Fibroblast of lung (primary cell): Measurements from ENCODE around the gene COL16A1. TPM values are rescaled to one million over a fixed set of nuclear protein-coding genes. Genes with fewer than 3 reads are reported as not detected.

Experiments used
- DNase-seq, 2 donors: peaks; one replicate each; pipeline versions ENCODE4 v3.0.0 to v3.0.0-alpha.2; 2010; ENCODE audit warnings: low read depth in 2 of 2
- H2AFZ ChIP-seq: 2 replicates; pipeline ENCODE4 v1.5.1; 2012; ENCODE audit warnings: low read length, control low read depth, inconsistent platforms
- H3K27ac ChIP-seq: 2 replicates; pipeline ENCODE4 v1.5.1; 2011; ENCODE audit warnings: low read length, control low read depth; ENCODE audit not compliant: insufficient read depth
- H3K27me3 ChIP-seq: 2 replicates; pipeline ENCODE4 v1.5.1; 2011; ENCODE audit warnings: mild to moderate bottlenecking, low read length; ENCODE audit not compliant: control insufficient read depth, insufficient read depth
- H3K36me3 ChIP-seq: 2 replicates; pipeline ENCODE4 v1.5.1; 2011; ENCODE audit warnings: low read length; ENCODE audit not compliant: control insufficient read depth, insufficient read depth
- H3K4me1 ChIP-seq: 2 replicates; pipeline ENCODE4 v1.5.1; 2011; ENCODE audit warnings: low read length; ENCODE audit not compliant: control insufficient read depth, insufficient read depth; ENCODE audit errors: extremely low read depth
- H3K4me2 ChIP-seq: 2 replicates; pipeline ENCODE4 v1.5.1; 2011; ENCODE audit warnings: low read length, control low read depth; ENCODE audit not compliant: insufficient read depth; ENCODE audit errors: extremely low read depth
- H3K4me3 ChIP-seq, 4 experiments: fragments of 200-600 bp in 1 of 4; sonication (generic) in 1 of 4; replicated peaks in 1 of 4; 2 replicates each; pipeline ENCODE4 v1.5.1; 2011 to 2016; ENCODE audit warnings: low read length in 4 of 4, low read depth in 3 of 4, mild to moderate bottlenecking in 3 of 4, control low read depth in 2 of 4, inconsistent platforms in 1 of 4, mixed read lengths in 1 of 4; ENCODE audit not compliant: insufficient read depth in 1 of 4; ENCODE audit errors: control extremely low read depth in 1 of 4
- H3K79me2 ChIP-seq: 2 replicates; pipeline ENCODE4 v1.5.1; 2012; ENCODE audit warnings: mild to moderate bottlenecking, low read length, inconsistent platforms; ENCODE audit not compliant: control insufficient read depth, insufficient read depth
- H3K9ac ChIP-seq: 2 replicates; pipeline ENCODE4 v1.5.1; 2011; ENCODE audit warnings: mild to moderate bottlenecking, low read length, control low read depth; ENCODE audit not compliant: insufficient read depth
- H3K9me3 ChIP-seq: 2 replicates; pipeline ENCODE4 v1.5.1; 2012; ENCODE audit warnings: low read depth, low read length; ENCODE audit not compliant: control insufficient read depth, insufficient read depth
- H4K20me1 ChIP-seq: 2 replicates; pipeline ENCODE4 v1.5.1; 2011; ENCODE audit warnings: low read length; ENCODE audit not compliant: control insufficient read depth, insufficient read depth; ENCODE audit errors: extremely low read depth
- EZH2 ChIP-seq: IDR thresholded peaks from 2 replicates; pipeline ENCODE4 v1.5.1; 2012; ENCODE audit warnings: low read length, control low read depth, mild to moderate bottlenecking; ENCODE audit errors: missing control alignments
- polyA plus RNA-seq, 2 donors: library from polyadenylated mRNA; depleted of rRNA in 1 of 2; stranded (reverse) in 1 of 2; unstranded in 1 of 2; fragments of >200 nt; gene quantifications; 2 replicates each; pipeline ENCODE4 v1.2.1, GENCODE V29; 2011 to 2012; ENCODE audit warnings: missing spikeins in 1 of 2
- total RNA-seq: library from RNA; depleted of rRNA; stranded (reverse); fragments of >200 nt; gene quantifications from 2 replicates; pipeline ENCODE4 v1.2.1, GENCODE V29; 2014
- TF ChIP-seq, protein P1 (sequence below), 2 donors: IDR thresholded peaks in 1 of 2; conservative IDR thresholded peaks in 1 of 2; 1 replicate in 1 of 2; 2 replicates in 1 of 2; pipeline ENCODE4 v1.5.1; 2011 to 2012; ENCODE audit warnings: low read length in 2 of 2, control low read depth in 1 of 2, inconsistent platforms in 1 of 2, low read depth in 1 of 2, mild to moderate bottlenecking in 1 of 2

Gene COL16A1
- total and polyA plus RNA-seq, 2 donors (not counting 1 experiment from before 2014, with no cell fraction given) = 20.9 to 80.3 TPM

DNA sequence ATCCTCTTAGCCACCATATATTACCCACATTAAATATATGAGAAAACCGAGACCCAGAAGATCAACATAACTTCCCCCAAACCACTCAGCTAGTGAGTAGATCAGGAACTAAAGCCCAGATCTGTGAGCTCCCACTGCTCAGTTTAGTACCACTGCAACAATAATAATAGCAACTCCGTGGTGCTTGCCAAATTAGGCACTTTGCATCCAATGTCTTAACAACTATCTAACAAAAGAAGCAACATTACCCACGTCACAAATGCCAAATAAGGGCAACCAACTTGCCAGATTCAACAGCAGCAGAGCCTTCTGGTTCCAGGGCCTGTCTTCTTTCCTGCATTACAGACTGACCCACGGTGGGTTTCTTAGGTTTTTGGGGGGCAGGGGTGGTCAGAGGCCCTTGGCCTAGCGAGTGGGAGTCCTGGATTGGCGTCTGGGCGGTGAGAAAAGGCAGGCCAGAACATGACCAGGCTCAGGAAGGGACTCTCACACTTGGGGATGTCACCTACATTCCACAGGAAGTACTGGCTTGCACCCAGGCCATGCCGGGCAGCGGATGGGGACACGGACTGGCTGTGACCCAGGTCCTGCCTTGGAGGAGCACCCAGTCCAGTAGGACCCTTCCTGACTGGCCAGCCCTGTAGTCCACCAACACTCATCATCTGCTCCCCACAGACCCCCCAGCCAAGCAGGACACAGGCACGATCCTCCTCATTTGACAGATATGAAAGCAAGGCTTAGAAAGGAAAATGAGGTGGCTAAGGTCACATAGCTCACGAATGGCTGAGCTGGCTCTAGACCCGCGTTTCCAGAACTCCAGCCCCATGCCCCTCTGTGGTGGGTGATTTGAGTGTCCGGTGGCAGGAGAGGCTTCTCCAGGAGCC is 81.7 kb downstream of the COL16A1 start:
- H2AFZ ChIP-seq = no peak overlapping the region
- no peak overlapping the region for H3K9ac ChIP-seq
- TF ChIP-seq, protein P1, sequence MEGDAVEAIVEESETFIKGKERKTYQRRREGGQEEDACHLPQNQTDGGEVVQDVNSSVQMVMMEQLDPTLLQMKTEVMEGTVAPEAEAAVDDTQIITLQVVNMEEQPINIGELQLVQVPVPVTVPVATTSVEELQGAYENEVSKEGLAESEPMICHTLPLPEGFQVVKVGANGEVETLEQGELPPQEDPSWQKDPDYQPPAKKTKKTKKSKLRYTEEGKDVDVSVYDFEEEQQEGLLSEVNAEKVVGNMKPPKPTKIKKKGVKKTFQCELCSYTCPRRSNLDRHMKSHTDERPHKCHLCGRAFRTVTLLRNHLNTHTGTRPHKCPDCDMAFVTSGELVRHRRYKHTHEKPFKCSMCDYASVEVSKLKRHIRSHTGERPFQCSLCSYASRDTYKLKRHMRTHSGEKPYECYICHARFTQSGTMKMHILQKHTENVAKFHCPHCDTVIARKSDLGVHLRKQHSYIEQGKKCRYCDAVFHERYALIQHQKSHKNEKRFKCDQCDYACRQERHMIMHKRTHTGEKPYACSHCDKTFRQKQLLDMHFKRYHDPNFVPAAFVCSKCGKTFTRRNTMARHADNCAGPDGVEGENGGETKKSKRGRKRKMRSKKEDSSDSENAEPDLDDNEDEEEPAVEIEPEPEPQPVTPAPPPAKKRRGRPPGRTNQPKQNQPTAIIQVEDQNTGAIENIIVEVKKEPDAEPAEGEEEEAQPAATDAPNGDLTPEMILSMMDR (conservative IDR thresholded peaks at IDR 0.05 in 1 of 2, IDR thresholded peaks at IDR 0.05 in 1 of 2; ENCODE audit: low read depth in 1 of 2, low read length in 2 of 2) = no peak
- no peak for TF ChIP-seq EZH2
- peaks cover 12% of the 10 kb centered on the region for H3K4me1 ChIP-seq
- no peaks in the 10 kb centered on the region for H3K79me2 ChIP-seq
- H3K27ac ChIP-seq = no peak overlapping the region
- H3K9me3 ChIP-seq = no peaks in the 10 kb centered on the region
- DNase-seq = no peak
- no peaks in the 10 kb centered on the region for H3K36me3 ChIP-seq
- no peak overlapping the region for H3K4me2 ChIP-seq
- peaks cover 7% of the 10 kb centered on the region for H3K27me3 ChIP-seq
- H3K4me3 ChIP-seq = no peak overlapping the region
- no peaks in the 10 kb centered on the region for H4K20me1 ChIP-seq

DNA sequence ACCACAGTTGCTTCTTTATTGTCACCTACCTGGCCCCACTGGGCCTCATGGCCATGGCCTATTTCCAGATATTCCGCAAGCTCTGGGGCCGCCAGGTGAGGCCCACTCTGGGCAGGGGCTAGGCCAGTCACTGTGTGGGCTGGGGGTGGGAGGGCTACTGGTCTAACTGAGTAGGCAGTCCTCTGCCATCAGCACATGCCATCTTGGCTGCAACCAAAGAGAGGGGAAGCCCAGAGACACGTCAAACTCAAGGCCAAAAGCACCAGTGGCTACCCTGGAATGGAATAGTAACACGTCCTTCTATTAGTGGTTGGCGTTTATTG is 82.4 kb downstream of the COL16A1 start:
- no peak for DNase-seq
- Histone ChIP-seq H3K4me2 (no peak overlapping the region), H3K4me1 (peaks cover 6% of the 10 kb centered on the region), H3K9ac (no peak overlapping the region), H3K27me3 (peaks cover 12% of the 10 kb centered on the region), H3K4me3 (no peak overlapping the region), H3K27ac (no peak overlapping the region), H3K79me2 (no peaks in the 10 kb centered on the region), H3K9me3 (no peaks in the 10 kb centered on the region), H3K36me3 (no peaks in the 10 kb centered on the region), H2AFZ (no peak overlapping the region), H4K20me1 (no peaks in the 10 kb centered on the region)
- no peak for TF ChIP-seq EZH2
- TF ChIP-seq, protein P1 (conservative IDR thresholded peaks at IDR 0.05 in 1 of 2, IDR thresholded peaks at IDR 0.05 in 1 of 2; ENCODE audit: low read depth in 1 of 2, low read length in 2 of 2) = no peak

DNA sequence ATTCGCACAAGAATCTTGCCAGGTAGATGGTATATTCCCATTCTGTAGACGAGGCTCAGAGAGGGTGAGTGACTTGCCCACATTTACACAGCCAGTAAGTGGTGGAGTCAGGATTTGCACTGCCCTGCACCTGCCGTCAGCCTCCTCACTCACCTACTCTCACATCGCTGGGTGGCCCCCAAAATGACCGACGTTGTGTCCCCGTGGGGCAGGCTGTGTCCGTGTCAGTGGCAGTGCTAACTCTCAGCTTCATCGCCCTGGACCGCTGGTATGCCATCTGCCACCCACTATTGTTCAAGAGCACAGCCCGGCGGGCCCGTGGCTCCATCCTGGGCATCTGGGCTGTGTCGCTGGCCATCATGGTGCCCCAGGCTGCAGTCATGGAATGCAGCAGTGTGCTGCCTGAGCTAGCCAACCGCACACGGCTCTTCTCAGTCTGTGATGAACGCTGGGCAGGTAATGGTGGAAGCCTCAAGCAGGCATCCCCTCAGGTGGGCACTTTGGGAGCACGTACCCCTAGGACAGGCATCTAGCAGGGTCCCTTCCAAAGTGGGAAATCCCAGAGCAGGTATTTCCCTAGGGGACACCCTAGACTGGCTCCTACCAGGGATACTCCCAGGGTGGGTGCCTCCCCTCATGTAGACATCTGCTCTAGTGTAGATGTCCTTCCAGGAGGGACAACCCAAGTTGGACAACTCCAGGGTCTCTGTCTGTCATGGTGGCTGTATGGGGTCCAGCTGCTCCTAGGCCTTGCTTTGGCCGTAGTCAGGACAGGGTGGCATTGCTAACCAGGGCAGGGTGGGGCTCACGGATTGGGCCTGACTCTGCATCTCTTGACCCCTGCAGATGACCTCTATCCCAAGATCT is 83.0 kb downstream of the COL16A1 start:
- Histone ChIP-seq H3K79me2 (no peaks in the 10 kb centered on the region), H3K9ac (no peak overlapping the region), H3K36me3 (no peaks in the 10 kb centered on the region), H3K4me1 (peaks cover 1% of the 10 kb centered on the region), H3K4me3 (no peak overlapping the region), H2AFZ (no peak overlapping the region), H3K4me2 (no peak overlapping the region), H4K20me1 (no peaks in the 10 kb centered on the region), H3K9me3 (no peaks in the 10 kb centered on the region), H3K27me3 (peaks cover 16% of the 10 kb centered on the region), H3K27ac (no peak overlapping the region)
- no peak for DNase-seq
- TF ChIP-seq, protein P1 (conservative IDR thresholded peaks at IDR 0.05 in 1 of 2, IDR thresholded peaks at IDR 0.05 in 1 of 2; ENCODE audit: low read depth in 1 of 2, low read length in 2 of 2) = no peak
- no peak for TF ChIP-seq EZH2
